GM23338 (cell line): Measurements from ENCODE around the gene GNRH2. TPM values are rescaled to one million over a fixed set of nuclear protein-coding genes. Genes with fewer than 3 reads are reported as not detected.
"Not testable (repeated sequence)": the region's sequence is repeated elsewhere in the genome, so short reads cannot be mapped to it uniquely, and the experiment has no call there.

Experiments used
- ATAC-seq: fragments of 200-7000 bp; cut with Tn5 transposase; 3 replicates; pipeline ENCODE4 v1.9.1; 2020
- DNase-seq: peaks from one replicate; pipeline ENCODE4 v3.0.0-alpha.2; 2015; ENCODE audit warnings: low spot score
- H2AFZ ChIP-seq: fragments of 200-600 bp; sonication (generic); 2 replicates; pipeline ENCODE4 v1.8.0; 2016; ENCODE audit warnings: antibody characterized with exemption, mild to moderate bottlenecking, moderate library complexity
- H3F3A ChIP-seq: fragments of 200-600 bp; sonication (generic); replicated peaks from 2 replicates; pipeline ENCODE4 v1.8.0; 2017; ENCODE audit warnings: antibody characterized with exemption, mixed run types, low read depth
- H3K27ac ChIP-seq: fragments of 200-600 bp; sonication (generic); 2 replicates; pipeline ENCODE4 v1.6.1; 2016; ENCODE audit warnings: low read depth
- H3K27me3 ChIP-seq: fragments of 200-600 bp; sonication (generic); 2 replicates; pipeline ENCODE4 v1.8.0; 2016; ENCODE audit warnings: mild to moderate bottlenecking, mixed run types, moderate library complexity; ENCODE audit not compliant: insufficient read depth
- H3K36me3 ChIP-seq: fragments of 200-600 bp; sonication (generic); 2 replicates; pipeline ENCODE4 v1.8.0; 2016; ENCODE audit warnings: mild to moderate bottlenecking; ENCODE audit not compliant: insufficient read depth
- H3K4me1 ChIP-seq: fragments of 200-600 bp; sonication (generic); 2 replicates; pipeline ENCODE4 v1.8.0; 2016; ENCODE audit warnings: mild to moderate bottlenecking, moderate library complexity; ENCODE audit not compliant: insufficient read depth
- H3K4me2 ChIP-seq: fragments of 200-600 bp; sonication (generic); 2 replicates; pipeline ENCODE4 v1.7.1; 2017; ENCODE audit warnings: mixed run types
- H3K4me3 ChIP-seq: fragments of 200-600 bp; sonication (generic); 2 replicates; pipeline ENCODE4 v1.6.1; 2016; ENCODE audit warnings: mixed run types
- H3K79me2 ChIP-seq: fragments of 200-600 bp; sonication (generic); replicated peaks from 2 replicates; pipeline ENCODE4 v1.8.0; 2017; ENCODE audit warnings: mild to moderate bottlenecking; ENCODE audit not compliant: insufficient read depth
- H3K9me2 ChIP-seq: fragments of 200-600 bp; sonication (generic); 2 replicates; pipeline ENCODE4 v1.8.0; 2017; ENCODE audit not compliant: insufficient read depth
- H4K20me1 ChIP-seq: fragments of 200-600 bp; sonication (generic); replicated peaks from 2 replicates; pipeline ENCODE4 v1.8.0; 2017; ENCODE audit warnings: mild to moderate bottlenecking; ENCODE audit not compliant: insufficient read depth
- H3K27ac Mint-ChIP-seq: 2 replicates; pipeline ENCODE4 v1.8.0; 2020; ENCODE audit warnings: inconsistent platforms, mild to moderate bottlenecking, moderate library complexity, mixed read lengths
- H3K27me3 Mint-ChIP-seq: 3 replicates; pipeline ENCODE4 v1.8.0; 2022; ENCODE audit warnings: low read depth, mild to moderate bottlenecking, moderate library complexity, mixed read lengths, inconsistent platforms; ENCODE audit not compliant: insufficient read depth, poor library complexity
- H3K36me3 Mint-ChIP-seq: 3 replicates; pipeline ENCODE4 v1.8.0; 2021; ENCODE audit warnings: low read depth, mild to moderate bottlenecking, inconsistent platforms, moderate library complexity, mixed read lengths
- H3K4me1 Mint-ChIP-seq: 3 replicates; pipeline ENCODE4 v1.8.0; 2020; ENCODE audit warnings: mild to moderate bottlenecking, inconsistent platforms, mixed read lengths
- H3K4me3 Mint-ChIP-seq: 3 replicates; pipeline ENCODE4 v1.8.0; 2021; ENCODE audit warnings: moderate library complexity, mild to moderate bottlenecking, inconsistent platforms, mixed read lengths
- H3K9me3 Mint-ChIP-seq: 3 replicates; pipeline ENCODE4 v1.8.0; 2020; ENCODE audit warnings: moderate library complexity, mild to moderate bottlenecking, inconsistent platforms, mixed read lengths
- ETS1 ChIP-seq: IDR thresholded peaks from 2 replicates; pipeline ENCODE4 v1.6.1; 2016; ENCODE audit warnings: antibody characterized with exemption
- REST ChIP-seq: IDR thresholded peaks from one replicate; pipeline ENCODE4 v1.6.1; 2018; ENCODE audit warnings: antibody characterized with exemption; ENCODE audit not compliant: unreplicated experiment
- STAT1 ChIP-seq: IDR thresholded peaks from one replicate; pipeline ENCODE4 v1.6.1; 2016; ENCODE audit warnings: antibody characterized with exemption; ENCODE audit not compliant: unreplicated experiment
- ZNF462 ChIP-seq: fragments of 250-450 bp; sonication (Bioruptor Pico); IDR thresholded peaks from 2 replicates; pipeline ENCODE4 v1.5.0; 2020; ENCODE audit warnings: mild to moderate bottlenecking, moderate library complexity
- polyA plus RNA-seq: library from polyadenylated mRNA; unstranded; fragments of >200 nt; fragmentation: Nextera tagmentation; extraction: Ambion mirVana; gene quantifications from 2 replicates; pipeline ENCODE4 v1.2.1, GENCODE V29; 2016
- total RNA-seq: library from RNA; depleted of rRNA; stranded (reverse); fragments of >200 nt; shearing (Covaris generic); gene quantifications from 2 replicates; pipeline ENCODE4 v1.2.3, GENCODE V29; 2014

The GNRH2 gene
- total and polyA plus RNA-seq, 2 experiments from 2014 or later: not detected

DNA sequence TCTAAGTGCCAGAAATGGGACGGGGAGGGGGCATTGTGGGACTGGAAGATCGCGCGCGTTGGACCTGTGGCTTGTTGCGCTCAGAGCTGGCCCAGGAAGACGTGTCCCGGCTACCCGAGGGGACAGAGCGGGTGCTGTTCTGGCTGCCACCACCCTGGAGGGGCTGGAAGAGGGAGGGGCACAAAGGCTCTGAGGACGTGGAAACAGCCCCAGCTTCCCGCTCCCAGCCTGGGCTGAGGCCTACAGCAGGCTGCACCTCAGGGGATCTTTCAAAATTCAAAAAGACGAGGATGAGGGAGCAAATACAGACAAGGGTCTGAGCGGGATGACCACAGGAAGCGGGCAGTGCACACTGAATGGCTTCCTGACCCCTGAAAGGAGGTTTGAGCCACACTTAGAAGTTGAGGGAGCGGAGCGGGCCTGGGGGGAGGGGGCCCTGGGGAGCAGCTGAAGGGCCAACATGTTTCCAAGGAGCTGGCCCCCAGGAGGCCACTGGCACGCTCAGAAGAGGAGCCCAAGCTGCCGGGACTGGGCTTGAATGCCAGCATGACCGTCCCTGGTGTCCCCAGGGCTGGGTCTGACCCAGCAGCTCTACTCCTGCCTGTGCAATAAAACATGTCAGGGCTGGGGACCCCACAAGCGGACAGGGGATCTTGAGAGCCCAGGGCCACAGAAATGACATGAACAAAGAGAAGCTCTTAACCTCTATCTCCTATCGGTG lies 29.3 kb downstream of the GNRH2 start (continued):
- TF ChIP-seq ZNF462 (CRISPR knock-in tag) (no peak), REST (no peak), ETS1 (no peak), STAT1 (no peak)

- not testable (repeated sequence) for H4K20me1 ChIP-seq, ATAC-seq, H3K4me3 ChIP-seq, H3K9me2 ChIP-seq, H3K36me3 Mint-ChIP-seq, H3K27ac Mint-ChIP-seq, H3K36me3 ChIP-seq, H3F3A ChIP-seq, DNase-seq, H3K4me1 ChIP-seq, H3K27ac ChIP-seq, H3K79me2 ChIP-seq, H3K9me3 Mint-ChIP-seq
- H3K4me1 Mint-ChIP-seq: peaks cover 23% of the 10 kb centered on the region
- peak overlapping the region; percentile 8; the same call in 1 of the 3 replicates for H3K4me3 Mint-ChIP-seq
- Histone ChIP-seq H2AFZ (peak overlapping the region; percentile 97; the same call in 1 of the 2 replicates), H3K4me2 (peak overlapping the region; percentile 79; the same call in 1 of the 2 replicates), H3K27me3 (peaks cover 42% of the 10 kb centered on the region)
- peaks cover 38% of the 10 kb centered on the region for H3K27me3 Mint-ChIP-seq
These were observed 29.8 kb downstream of the GNRH2 start for GRCh38 chr20:3073251-3073643.
